CD14-positive monocyte (primary cell): ENCODE measurements around the gene THSD1. TPM values are rescaled to one million over a fixed set of nuclear protein-coding genes. Genes with fewer than 3 reads are reported as not detected.

ENCODE experiments used
- DNase-seq, 3 donors: peaks; one replicate each; pipeline ENCODE4 v3.0.0-alpha.2; 2011 to 2022
- H2AFZ ChIP-seq: 2 replicates; pipeline ENCODE4 v1.6.0; 2012; ENCODE audit warnings: mild to moderate bottlenecking, low read depth, low read length, inconsistent platforms; ENCODE audit not compliant: insufficient read depth, poor library complexity, severe bottlenecking
- H3K27ac ChIP-seq, 2 donors: 1 replicate in 1 of 2; 2 replicates in 1 of 2; pipeline ENCODE4 v1.5.1; 2012 to 2013; ENCODE audit warnings: low read length in 2 of 2, control low read depth in 1 of 2, inconsistent platforms in 1 of 2, low read depth in 1 of 2, mild to moderate bottlenecking in 1 of 2
- H3K27me3 ChIP-seq, 2 donors: one replicate each; pipeline versions ENCODE4 v1.6.0 to v1.6.1; 2011 to 2013; ENCODE audit warnings: low read length in 2 of 2; ENCODE audit not compliant: control insufficient read depth in 2 of 2, insufficient read depth in 2 of 2
- H3K36me3 ChIP-seq, 2 donors: replicated peaks in 1 of 2; 1 replicate in 1 of 2; 2 replicates in 1 of 2; pipeline versions ENCODE4 v1.5.1 to v1.6.1; 2012 to 2013; ENCODE audit warnings: low read length in 2 of 2, control low read depth in 1 of 2, inconsistent platforms in 1 of 2, mild to moderate bottlenecking in 1 of 2; ENCODE audit not compliant: insufficient read depth in 2 of 2, control insufficient read depth in 1 of 2
- H3K4me1 ChIP-seq, 2 donors: 1 replicate in 1 of 2; 2 replicates in 1 of 2; pipeline versions ENCODE4 v1.5.1 to v1.6.1; 2012 to 2013; ENCODE audit warnings: low read length in 2 of 2, control low read depth in 1 of 2, inconsistent platforms in 1 of 2, mild to moderate bottlenecking in 1 of 2, moderate library complexity in 1 of 2; ENCODE audit not compliant: insufficient read depth in 2 of 2, control insufficient read depth in 1 of 2
- H3K4me2 ChIP-seq: replicated peaks from 2 replicates; pipeline ENCODE3; 2012; ENCODE audit warnings: low read length, moderate library complexity, mild to moderate bottlenecking; ENCODE audit not compliant: poor library complexity, severe bottlenecking; ENCODE audit errors: extremely low read depth
- H3K4me3 ChIP-seq, 3 experiments: fragments of 200-600 bp in 1 of 3; sonication (generic) in 1 of 3; replicated peaks in 1 of 3; 1 replicate in 2 of 3; 2 replicates in 1 of 3; pipeline ENCODE4 v1.5.1; 2011 to 2013; ENCODE audit warnings: low read length in 3 of 3, mild to moderate bottlenecking in 3 of 3, control low read depth in 2 of 3, low read depth in 2 of 3, inconsistent platforms in 1 of 3, moderate library complexity in 1 of 3
- H3K79me2 ChIP-seq: 2 replicates; pipeline ENCODE4 v1.6.0; 2012; ENCODE audit warnings: mild to moderate bottlenecking, control low read depth, inconsistent platforms, low read length, moderate library complexity; ENCODE audit not compliant: insufficient read depth
- H3K9ac ChIP-seq: 2 replicates; pipeline ENCODE4 v1.6.0; 2017; ENCODE audit warnings: low read length, mild to moderate bottlenecking; ENCODE audit not compliant: insufficient read depth, poor library complexity, severe bottlenecking
- H3K9me3 ChIP-seq, 2 donors: replicated peaks in 1 of 2; 1 replicate in 1 of 2; 2 replicates in 1 of 2; pipeline versions ENCODE4 v1.5.1 to v1.6.1; 2012 to 2013; ENCODE audit warnings: low read length in 2 of 2, control low read depth in 1 of 2; ENCODE audit not compliant: control insufficient read depth in 1 of 2, insufficient read depth in 1 of 2
- H4K20me1 ChIP-seq: 2 replicates; pipeline ENCODE4 v1.6.0; 2012; ENCODE audit warnings: mild to moderate bottlenecking, low read length, control low read depth, moderate library complexity; ENCODE audit not compliant: insufficient read depth
- H3K27ac Mint-ChIP-seq, 7 donors: one replicate each; pipeline ENCODE4 v1.8.0; 2020; ENCODE audit warnings: mild to moderate bottlenecking in 7 of 7, mixed read lengths in 7 of 7, moderate library complexity in 6 of 7, inconsistent platforms in 2 of 7
- H3K27me3 Mint-ChIP-seq, 3 donors: one replicate each; pipeline ENCODE4 v1.8.0; 2021 to 2022; ENCODE audit warnings: low read depth in 3 of 3, mild to moderate bottlenecking in 3 of 3, mixed read lengths in 3 of 3, moderate library complexity in 3 of 3, inconsistent platforms in 1 of 3
- H3K36me3 Mint-ChIP-seq, 2 donors: one replicate each; pipeline ENCODE4 v1.8.0; 2020; ENCODE audit warnings: mixed read lengths in 2 of 2, inconsistent platforms in 1 of 2, mild to moderate bottlenecking in 1 of 2
- H3K4me1 Mint-ChIP-seq: one replicate; pipeline ENCODE4 v1.8.0; 2020; ENCODE audit warnings: mild to moderate bottlenecking, mixed read lengths
- H3K4me3 Mint-ChIP-seq, 2 donors: one replicate each; pipeline ENCODE4 v1.8.0; 2020; ENCODE audit warnings: mild to moderate bottlenecking in 2 of 2, mixed read lengths in 2 of 2, moderate library complexity in 1 of 2
- H3K9me3 Mint-ChIP-seq, 7 donors: one replicate each; pipeline ENCODE4 v1.8.0; 2020 to 2022; ENCODE audit warnings: mixed read lengths in 7 of 7, mild to moderate bottlenecking in 6 of 7, moderate library complexity in 6 of 7, inconsistent platforms in 2 of 7
- WGBS: methylation state at CpG from one replicate; pipeline ENCODE4 v1.1.5; 2013; ENCODE audit warnings: missing lambda C conversion rate; ENCODE audit not compliant: insufficient coverage; 5-methylcytosine and 5-hydroxymethylcytosine counted together
- intact Hi-C, 2 donors: fragments of 100-400 bp; cut with micrococcal nuclease; formaldehyde crosslinking; loops; one replicate each; pipeline versions ENCODE4 v1.15.0 to v1.15.1; 2023
- polyA minus RNA-seq: library from RNA; depleted of rRNA, polyadenylated mRNA; stranded (reverse); fragments of >200 nt; gene quantifications from 2 replicates; pipeline ENCODE4 v1.2.3, GENCODE V29; 2012
- polyA plus RNA-seq, 3 donors: library from polyadenylated mRNA; depleted of rRNA in 1 of 3; unstranded in 2 of 3; stranded (reverse) in 1 of 3; fragments of 300-500 nt in 2 of 3; fragments of >200 nt in 1 of 3; fragmentation: Illumina TruSeq in 2 of 3; gene quantifications; 1 replicate in 2 of 3; 2 replicates in 1 of 3; pipeline ENCODE4 v1.2.3, GENCODE V29; 2012 to 2021
- total RNA-seq, 12 experiments: library from RNA in 1 of 12; stranded (reverse) in 1 of 12; fragments of 120-200 nt in 1 of 12; gene quantifications; one replicate each; pipeline ENCODE4 v1.2.4 and lab custom pipeline; 2013 to 2026; ENCODE audit warnings: mixed read lengths in 6 of 12, inconsistent platforms in 1 of 12
- TF ChIP-seq, protein P1 (sequence below): fragments of 200-600 bp; IDR thresholded peaks from one replicate; pipeline ENCODE4 v1.8.0; 2022; ENCODE audit warnings: antibody characterized with exemption, mild to moderate bottlenecking

THSD1 gene, protein sequence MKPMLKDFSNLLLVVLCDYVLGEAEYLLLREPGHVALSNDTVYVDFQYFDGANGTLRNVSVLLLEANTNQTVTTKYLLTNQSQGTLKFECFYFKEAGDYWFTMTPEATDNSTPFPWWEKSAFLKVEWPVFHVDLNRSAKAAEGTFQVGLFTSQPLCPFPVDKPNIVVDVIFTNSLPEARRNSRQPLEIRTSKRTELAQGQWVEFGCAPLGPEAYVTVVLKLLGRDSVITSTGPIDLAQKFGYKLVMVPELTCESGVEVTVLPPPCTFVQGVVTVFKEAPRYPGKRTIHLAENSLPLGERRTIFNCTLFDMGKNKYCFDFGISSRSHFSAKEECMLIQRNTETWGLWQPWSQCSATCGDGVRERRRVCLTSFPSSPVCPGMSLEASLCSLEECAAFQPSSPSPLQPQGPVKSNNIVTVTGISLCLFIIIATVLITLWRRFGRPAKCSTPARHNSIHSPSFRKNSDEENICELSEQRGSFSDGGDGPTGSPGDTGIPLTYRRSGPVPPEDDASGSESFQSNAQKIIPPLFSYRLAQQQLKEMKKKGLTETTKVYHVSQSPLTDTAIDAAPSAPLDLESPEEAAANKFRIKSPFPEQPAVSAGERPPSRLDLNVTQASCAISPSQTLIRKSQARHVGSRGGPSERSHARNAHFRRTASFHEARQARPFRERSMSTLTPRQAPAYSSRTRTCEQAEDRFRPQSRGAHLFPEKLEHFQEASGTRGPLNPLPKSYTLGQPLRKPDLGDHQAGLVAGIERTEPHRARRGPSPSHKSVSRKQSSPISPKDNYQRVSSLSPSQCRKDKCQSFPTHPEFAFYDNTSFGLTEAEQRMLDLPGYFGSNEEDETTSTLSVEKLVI
- total RNA-seq (2013) = 0.27 TPM
- under 1 TPM in 1 of 3 donors, not detected in 2; 0.52 TPM for polyA plus RNA-seq
- 0.14 and 0.24 TPM in 2 replicates for polyA minus RNA-seq
- 0.29 to 1.7 (median 0.54) reads per million in 11 experiments for total RNA-seq (lab: John Stamatoyannopoulos, UW)

GRCh38 chr13:52405767-52406494 lies at the start of gene THSD1:
Gene THSD1, minus strand, starts transcription at chr13:52406172. Its CDS starts 3,572 bp downstream, at chr13:52402600.
- H4K20me1 ChIP-seq = no peaks in the 10 kb centered on the region
- H3K27ac Mint-ChIP-seq = no peak within 1 kb of the TSS
- TF ChIP-seq, protein P1, sequence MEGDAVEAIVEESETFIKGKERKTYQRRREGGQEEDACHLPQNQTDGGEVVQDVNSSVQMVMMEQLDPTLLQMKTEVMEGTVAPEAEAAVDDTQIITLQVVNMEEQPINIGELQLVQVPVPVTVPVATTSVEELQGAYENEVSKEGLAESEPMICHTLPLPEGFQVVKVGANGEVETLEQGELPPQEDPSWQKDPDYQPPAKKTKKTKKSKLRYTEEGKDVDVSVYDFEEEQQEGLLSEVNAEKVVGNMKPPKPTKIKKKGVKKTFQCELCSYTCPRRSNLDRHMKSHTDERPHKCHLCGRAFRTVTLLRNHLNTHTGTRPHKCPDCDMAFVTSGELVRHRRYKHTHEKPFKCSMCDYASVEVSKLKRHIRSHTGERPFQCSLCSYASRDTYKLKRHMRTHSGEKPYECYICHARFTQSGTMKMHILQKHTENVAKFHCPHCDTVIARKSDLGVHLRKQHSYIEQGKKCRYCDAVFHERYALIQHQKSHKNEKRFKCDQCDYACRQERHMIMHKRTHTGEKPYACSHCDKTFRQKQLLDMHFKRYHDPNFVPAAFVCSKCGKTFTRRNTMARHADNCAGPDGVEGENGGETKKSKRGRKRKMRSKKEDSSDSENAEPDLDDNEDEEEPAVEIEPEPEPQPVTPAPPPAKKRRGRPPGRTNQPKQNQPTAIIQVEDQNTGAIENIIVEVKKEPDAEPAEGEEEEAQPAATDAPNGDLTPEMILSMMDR = no peak
- peaks cover 17 to 21% of the 10 kb centered on the region in 2 donors for H3K36me3 Mint-ChIP-seq
- H3K27ac ChIP-seq = no peak within 1 kb of the TSS
- peaks cover 0 to 13% (median 6%) of the 10 kb centered on the region in 7 donors for H3K9me3 Mint-ChIP-seq
- intact Hi-C loops = no loop called here
- H3K79me2 ChIP-seq = no peaks in the 10 kb centered on the region
- peak within 1 kb of the TSS; percentile 54 for H3K9ac ChIP-seq
- peaks cover 3 to 4% of the 10 kb centered on the region in 2 donors for H3K9me3 ChIP-seq
- H3K27me3 Mint-ChIP-seq = peaks cover 27 to 44% (median 33%) of the 10 kb centered on the region in 3 donors
- WGBS = 1% methylated on average over 68 of the region's 68 CpGs
- peaks cover 0 to 4% of the 10 kb centered on the region in 2 donors for H3K36me3 ChIP-seq
- no peak for DNase-seq
- peak within 1 kb of the TSS; percentile 46 for H2AFZ ChIP-seq
- peak within 1 kb of the TSS in 2 of 3 experiments; percentile 27 to 63 for H3K4me3 ChIP-seq
- peaks cover 21 to 22% of the 10 kb centered on the region in 2 donors for H3K4me1 ChIP-seq
- H3K4me3 Mint-ChIP-seq = peak within 1 kb of the TSS; percentile 62 to 86
- H3K27me3 ChIP-seq = peaks cover 25 to 27% of the 10 kb centered on the region in 2 donors
- peak within 1 kb of the TSS; percentile 77 for H3K4me2 ChIP-seq
- H3K4me1 Mint-ChIP-seq = peaks cover 26% of the 10 kb centered on the region
